Hair follicular keratinocyte (primary cell): ENCODE data around the gene POLR3G. TPM values are rescaled to one million over a fixed set of nuclear protein-coding genes. Genes with fewer than 3 reads are reported as not detected.

ENCODE experiments used
- total RNA-seq: library from RNA; depleted of rRNA; stranded (reverse); fragments of >200 nt; gene quantifications from 2 replicates; pipeline ENCODE4 v1.2.3, GENCODE V29; 2015

POLR3G gene, protein sequence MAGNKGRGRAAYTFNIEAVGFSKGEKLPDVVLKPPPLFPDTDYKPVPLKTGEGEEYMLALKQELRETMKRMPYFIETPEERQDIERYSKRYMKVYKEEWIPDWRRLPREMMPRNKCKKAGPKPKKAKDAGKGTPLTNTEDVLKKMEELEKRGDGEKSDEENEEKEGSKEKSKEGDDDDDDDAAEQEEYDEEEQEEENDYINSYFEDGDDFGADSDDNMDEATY
- 14.4 and 32.8 TPM in 2 replicates for total RNA-seq

DNA sequence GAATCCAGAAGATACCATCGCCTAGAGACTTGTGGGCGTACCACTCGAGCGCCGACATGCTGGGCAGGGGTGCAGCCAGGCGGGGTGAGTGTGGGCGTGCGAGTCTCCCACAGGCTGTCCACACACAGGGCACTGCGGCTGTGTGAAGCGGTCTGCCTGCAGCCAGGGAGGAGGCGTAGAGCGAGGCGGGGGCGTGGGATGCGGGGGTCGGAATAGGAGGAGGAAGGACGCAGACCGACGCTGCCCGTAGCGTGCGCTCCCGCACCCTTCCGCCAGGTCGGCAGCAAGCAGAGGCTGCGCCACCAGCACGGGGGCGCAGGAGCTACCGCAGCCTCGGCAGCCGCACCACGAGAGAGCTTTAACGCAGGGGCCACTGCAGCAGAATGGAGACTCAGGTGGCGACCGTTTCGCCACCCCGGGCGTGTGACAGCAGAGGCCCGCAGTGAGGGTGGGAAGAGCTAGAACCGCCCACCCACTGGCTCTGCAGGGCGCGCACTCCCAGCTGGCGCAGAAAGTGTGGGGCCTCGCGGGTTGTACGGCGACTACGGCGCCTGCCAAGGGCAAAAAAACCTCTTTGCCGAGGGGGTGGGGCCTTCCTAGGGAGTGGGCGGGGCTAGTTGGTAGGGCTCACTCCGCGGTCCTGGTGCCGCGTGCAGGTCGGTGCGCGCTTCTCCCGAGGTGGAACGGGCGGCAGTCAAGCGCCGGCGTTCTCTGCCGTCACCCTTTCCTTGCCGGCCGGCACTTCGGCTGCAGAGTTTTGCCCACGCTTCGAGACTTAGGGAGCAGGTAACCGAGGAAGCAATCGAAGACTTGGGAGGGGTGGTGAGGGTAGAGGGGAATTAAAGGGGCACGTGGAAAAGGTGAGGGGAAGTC lies at the start of gene POLR3G, which contains the start of gene MBLAC2:
Gene POLR3G (plus strand): TSS at position 630 of the 873 bp plus-strand sequence. CDS start 10,704 bp downstream, outside the sequence.
Gene MBLAC2 (minus strand): TSS at position 537 of the 873 bp plus-strand sequence. CDS start 479 bp downstream, at position 58.

DNA sequence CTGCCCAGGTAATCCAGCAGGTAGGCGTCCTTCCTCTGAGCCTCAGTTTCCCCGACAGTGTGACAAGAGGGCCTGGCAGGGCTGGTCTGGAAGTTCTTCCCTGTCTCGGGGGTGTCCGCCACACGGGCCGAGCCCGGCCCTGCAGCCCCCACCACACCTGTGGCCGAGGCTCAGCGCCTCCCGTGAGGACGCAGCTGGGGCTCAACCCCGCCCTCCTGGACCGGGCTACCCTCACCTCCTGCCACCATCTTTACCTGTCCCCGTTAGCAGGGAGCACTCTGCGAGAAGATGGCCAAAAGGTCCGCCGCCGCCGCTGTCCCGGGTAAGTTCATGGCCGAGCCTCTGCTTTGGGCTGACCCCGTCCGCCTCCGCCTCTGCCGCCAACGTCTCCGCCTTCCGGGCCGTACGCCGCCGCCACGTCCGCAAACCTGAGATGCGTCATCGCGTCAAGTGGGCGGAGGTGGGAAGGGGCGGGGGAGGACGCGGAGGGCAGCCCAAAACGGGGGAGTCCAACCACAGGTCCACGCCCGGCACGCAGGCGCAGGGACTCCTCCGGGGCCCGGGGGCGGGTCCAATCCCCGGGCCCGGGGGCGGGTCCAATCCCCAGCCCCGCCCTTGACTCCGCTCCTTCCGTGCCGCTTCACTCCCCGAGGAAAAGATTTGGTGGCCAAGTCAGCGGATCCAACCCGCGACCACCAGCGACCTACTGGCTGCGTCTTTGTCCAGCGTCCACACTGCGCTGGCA lies 54.7 kb downstream of the POLR3G start, which contains the start of gene LYSMD3:
Gene LYSMD3 (minus strand): TSS at position 391 of the 745 bp plus-strand sequence. CDS start 4,295 bp downstream, outside the sequence.

DNA sequence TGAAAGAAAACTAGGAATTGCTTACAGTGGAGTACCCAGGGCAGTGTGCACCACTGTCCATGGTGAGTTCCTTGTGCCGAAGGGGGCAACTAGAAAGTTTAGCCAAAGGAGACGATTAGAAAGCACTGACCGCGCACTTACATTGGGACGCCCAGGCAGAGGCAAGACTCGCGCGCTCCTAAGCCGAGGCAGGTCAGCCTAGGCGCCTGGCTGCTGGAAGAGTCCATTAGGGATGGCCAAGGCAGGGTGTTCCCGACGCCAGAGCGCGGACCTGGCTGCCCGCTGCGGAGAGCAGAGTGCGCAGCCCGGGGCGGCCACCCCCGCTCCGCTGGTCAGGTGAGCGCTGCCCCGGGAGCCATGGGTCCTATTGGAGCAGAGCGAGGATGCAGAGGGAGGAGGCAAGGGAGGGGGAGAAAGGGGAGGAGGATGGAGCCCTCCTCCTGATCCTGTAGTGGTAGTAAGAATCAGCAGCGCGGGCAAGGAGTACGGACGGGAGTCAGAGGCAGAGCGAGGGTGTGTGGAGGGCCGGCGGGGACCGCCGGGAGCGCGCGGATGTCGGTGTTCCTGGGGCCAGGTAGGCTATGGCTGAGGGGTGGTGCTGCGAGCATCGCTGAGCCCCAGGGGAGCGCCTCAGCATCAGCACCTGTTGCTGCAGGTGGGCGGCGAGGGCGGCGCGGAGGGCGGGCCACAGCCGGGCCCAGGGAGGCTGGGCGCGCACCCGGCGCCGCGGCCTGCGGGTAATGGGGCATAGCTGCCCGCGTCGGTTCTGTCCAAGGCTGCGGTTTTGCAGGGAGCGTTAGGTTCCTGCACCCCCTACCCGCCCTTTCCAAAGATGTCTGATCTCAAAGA lies 83.9 kb downstream of the POLR3G start, which contains the start of gene ADGRV1:
Gene ADGRV1 (plus strand): TSS at position 454 of the 849 bp plus-strand sequence. CDS start 99 bp downstream, at position 553.

Other genes starting within 250 kb of the POLR3G start
- 19.7 and 21.4 TPM in 2 replicates for gene CETN3, start 65.1 kb upstream of the POLR3G start, total RNA-seq
- 4.3 and 5.5 TPM in 2 replicates for gene MBLAC2, start 93 bp upstream of the POLR3G start, total RNA-seq
- 9.6 and 10.4 TPM in 2 replicates for gene LYSMD3, start 54.7 kb downstream of the POLR3G start, total RNA-seq
- gene ADGRV1, start 83.9 kb downstream of the POLR3G start, total RNA-seq = 0.39 TPM in 1 of 2 replicates, not detected in the other